ENCODE results near the gene FAM163A.
"Not testable (repeated sequence)": the region's sequence is repeated elsewhere in the genome, so short reads cannot be mapped to it uniquely, and the experiment has no call there.

Gene FAM163A

DNA sequence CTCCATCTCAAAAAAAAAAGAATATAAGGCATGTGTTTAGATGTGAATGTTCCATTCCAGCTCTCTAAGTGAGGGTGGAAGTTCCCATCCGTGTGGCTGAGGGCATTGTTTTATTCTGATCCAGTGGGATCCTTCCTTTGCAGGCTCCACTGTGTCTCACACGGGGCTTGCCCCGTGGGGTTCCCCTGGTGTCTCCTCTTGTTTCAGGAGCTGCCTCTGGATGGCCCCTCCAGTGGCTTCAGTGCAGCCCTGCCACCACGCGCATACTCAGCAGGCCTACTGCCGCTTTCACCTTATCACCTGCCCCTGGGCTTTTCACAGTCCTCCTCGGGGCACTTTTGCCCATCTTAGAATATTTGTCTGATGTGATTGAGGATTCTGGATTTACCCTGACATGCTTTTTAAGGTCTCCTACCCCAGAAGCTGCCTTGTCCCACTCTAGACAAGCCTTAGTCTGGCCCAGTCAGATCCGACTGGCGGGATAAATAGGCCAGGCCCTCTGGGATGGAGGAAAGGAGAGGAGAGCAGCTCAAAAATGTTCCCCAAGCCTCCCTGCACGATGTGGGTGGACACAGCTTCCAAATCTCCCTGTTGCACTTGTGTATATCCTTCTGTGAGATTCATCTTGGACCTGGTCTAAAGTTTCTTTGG is 55.2 kb downstream of the FAM163A start:
- Histone ChIP-seq H4K5ac (ENCODE audit: low read length) (no peak overlapping the region), H3K79me2 (ENCODE audit: control insufficient read depth, insufficient read depth, low read length) (no peaks in the 10 kb centered on the region), H3K27ac (ENCODE audit: low read depth, low read length) (no peak overlapping the region), H3K23ac (ENCODE audit: low read length) (no peak overlapping the region), H2AK5ac (ENCODE audit: low read length) (no peak overlapping the region), H3K79me1 (ENCODE audit: low read length) (no peaks in the 10 kb centered on the region), H3K4me3 (ENCODE audit: low read length) (no peak overlapping the region), H3K4me1 (ENCODE audit: control insufficient read depth, low read depth, low read length) (peaks cover 2% of the 10 kb centered on the region), H4K8ac (ENCODE audit: low read depth, low read length) (no peak overlapping the region), H2BK15ac (replicated peaks; ENCODE audit: low read depth) (no peak overlapping the region), H2BK120ac (ENCODE audit: low read depth, low read length) (no peak overlapping the region), H3K56ac (ENCODE audit: low read length) (no peak overlapping the region), H3K9ac (ENCODE audit: low read length) (no peak overlapping the region), H3K27me3 (ENCODE audit: insufficient read depth, low read length, poor library complexity) (no peaks in the 10 kb centered on the region), H3K4me2 (ENCODE audit: low read length) (no peak overlapping the region), H3K4ac (ENCODE audit: low read depth, low read length) (no peak overlapping the region), H2BK5ac (ENCODE audit: low read length) (no peak overlapping the region), H3K36me3 (ENCODE audit: control insufficient read depth, insufficient read depth, low read length) (no peaks in the 10 kb centered on the region), H3K18ac (ENCODE audit: low read length) (no peak overlapping the region)
- WGBS (ENCODE audit: extremely low coverage, insufficient coverage, low lambda C conversion rate), result no CpG with 5 or more reads among the region's 10 CpGs
- DNase-seq, result no peak

DNA sequence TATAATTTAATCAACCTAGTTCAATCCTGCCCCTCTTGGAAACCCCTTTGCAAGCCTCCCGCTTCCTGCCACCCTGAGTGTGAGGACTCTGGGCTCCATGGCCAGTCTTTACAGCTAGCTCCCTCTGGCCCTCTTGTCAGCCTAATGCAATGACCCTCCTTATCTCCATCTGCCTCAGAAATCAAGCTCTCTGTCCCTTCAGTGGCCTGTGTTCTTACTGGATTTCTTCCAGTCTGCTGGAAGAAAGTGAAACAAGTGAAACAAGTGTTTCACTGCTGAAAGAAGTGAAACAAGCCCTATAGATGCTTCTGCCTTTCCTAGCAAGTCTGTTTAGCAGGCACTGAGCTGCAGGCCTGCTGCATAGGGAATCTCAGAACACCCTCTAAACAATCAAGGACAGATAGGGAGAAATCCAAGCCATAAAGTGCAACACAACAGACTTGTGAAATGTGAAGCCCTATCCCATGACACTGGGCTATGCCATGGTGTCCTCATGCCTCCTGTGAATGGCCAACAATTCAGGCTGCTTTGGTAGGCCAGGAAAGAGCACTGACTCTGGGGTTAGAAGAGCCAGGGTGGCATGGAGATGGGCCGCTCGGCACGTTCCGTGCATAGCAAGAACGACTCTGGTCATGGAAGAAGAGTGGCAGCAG is 55.9 kb downstream of the FAM163A start:
- no peak overlapping the region for H4K5ac ChIP-seq (ENCODE audit: low read length)
- H3K23ac ChIP-seq (ENCODE audit: low read length), result no peak overlapping the region
- H3K79me1 ChIP-seq (ENCODE audit: low read length), result no peaks in the 10 kb centered on the region
- H3K4me1 ChIP-seq (ENCODE audit: control insufficient read depth, low read depth, low read length), result peaks cover 2% of the 10 kb centered on the region
- no peak overlapping the region for H3K4ac ChIP-seq (ENCODE audit: low read depth, low read length)
- H2BK120ac ChIP-seq (ENCODE audit: low read depth, low read length), result no peak overlapping the region
- H3K9ac ChIP-seq (ENCODE audit: low read length), result no peak overlapping the region
- H3K27ac ChIP-seq (ENCODE audit: low read depth, low read length), result no peak overlapping the region
- no peak for DNase-seq
- no peak overlapping the region for H3K4me2 ChIP-seq (ENCODE audit: low read length)
- no peaks in the 10 kb centered on the region for H3K36me3 ChIP-seq (ENCODE audit: control insufficient read depth, insufficient read depth, low read length)
- no CpG with 5 or more reads among the region's 6 CpGs for WGBS (ENCODE audit: extremely low coverage, insufficient coverage, low lambda C conversion rate)
- H2BK15ac ChIP-seq (replicated peaks; ENCODE audit: low read depth), result no peak overlapping the region
- H3K18ac ChIP-seq (ENCODE audit: low read length), result no peak overlapping the region
- no peak overlapping the region for H2AK5ac ChIP-seq (ENCODE audit: low read length)
- H3K4me3 ChIP-seq (ENCODE audit: low read length), result no peak overlapping the region
- no peak overlapping the region for H3K56ac ChIP-seq (ENCODE audit: low read length)
- H3K27me3 ChIP-seq (ENCODE audit: insufficient read depth, low read length, poor library complexity), result no peaks in the 10 kb centered on the region
- no peaks in the 10 kb centered on the region for H3K79me2 ChIP-seq (ENCODE audit: control insufficient read depth, insufficient read depth, low read length)
- H2BK5ac ChIP-seq (ENCODE audit: low read length), result no peak overlapping the region
- H4K8ac ChIP-seq (ENCODE audit: low read depth, low read length), result no peak overlapping the region

DNA sequence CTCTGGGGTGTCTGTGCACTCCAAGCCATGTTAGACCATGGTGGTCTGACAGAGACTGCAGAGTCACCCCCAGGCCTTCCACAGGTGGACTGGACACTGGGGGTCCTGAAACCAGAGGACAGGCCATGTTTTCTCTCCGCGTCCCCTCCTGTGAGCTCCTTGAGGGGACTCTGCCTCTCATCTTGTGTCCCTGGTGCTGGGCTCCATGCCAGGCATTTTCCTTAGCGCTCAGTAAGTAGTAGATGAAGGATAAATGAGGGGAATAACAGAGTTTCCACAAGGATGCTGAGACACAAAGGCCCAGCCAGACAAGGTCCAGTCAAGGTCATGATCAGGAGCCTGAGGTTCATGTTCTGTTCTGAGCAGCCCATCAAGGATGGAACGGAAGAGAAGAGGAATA is 57.4 kb downstream of the FAM163A start:
- H3K9ac ChIP-seq (ENCODE audit: low read length), result no peak overlapping the region
- H3K79me1 ChIP-seq (ENCODE audit: low read length), result no peaks in the 10 kb centered on the region
- H4K5ac ChIP-seq (ENCODE audit: low read length), result no peak overlapping the region
- H3K27me3 ChIP-seq (ENCODE audit: insufficient read depth, low read length, poor library complexity), result no peaks in the 10 kb centered on the region
- H2AK5ac ChIP-seq (ENCODE audit: low read length), result no peak overlapping the region
- no peak overlapping the region for H3K4ac ChIP-seq (ENCODE audit: low read depth, low read length)
- no peak overlapping the region for H3K18ac ChIP-seq (ENCODE audit: low read length)
- no peak for DNase-seq
- no peak overlapping the region for H4K8ac ChIP-seq (ENCODE audit: low read depth, low read length)
- H3K4me3 ChIP-seq (ENCODE audit: low read length), result no peak overlapping the region
- H3K56ac ChIP-seq (ENCODE audit: low read length), result no peak overlapping the region
- no peak overlapping the region for H3K27ac ChIP-seq (ENCODE audit: low read depth, low read length)
- H3K4me1 ChIP-seq (ENCODE audit: control insufficient read depth, low read depth, low read length), result no peaks in the 10 kb centered on the region
- H3K79me2 ChIP-seq (ENCODE audit: control insufficient read depth, insufficient read depth, low read length), result no peaks in the 10 kb centered on the region
- H3K23ac ChIP-seq (ENCODE audit: low read length), result no peak overlapping the region
- no CpG with 5 or more reads among the region's 4 CpGs for WGBS (ENCODE audit: extremely low coverage, insufficient coverage, low lambda C conversion rate)
- H3K36me3 ChIP-seq (ENCODE audit: control insufficient read depth, insufficient read depth, low read length), result no peaks in the 10 kb centered on the region
- H2BK120ac ChIP-seq (ENCODE audit: low read depth, low read length), result no peak overlapping the region
- no peak overlapping the region for H2BK5ac ChIP-seq (ENCODE audit: low read length)
- H3K4me2 ChIP-seq (ENCODE audit: low read length), result no peak overlapping the region
- no peak overlapping the region for H2BK15ac ChIP-seq (replicated peaks; ENCODE audit: low read depth)

- H3K56ac ChIP-seq (ENCODE audit: low read length), result no peak overlapping the region
- no peak overlapping the region for H2BK15ac ChIP-seq (replicated peaks; ENCODE audit: low read depth)
- no peak overlapping the region for H4K8ac ChIP-seq (ENCODE audit: low read depth, low read length)
- H3K18ac ChIP-seq (ENCODE audit: low read length), result no peak overlapping the region
- no peak for DNase-seq
- H2BK5ac ChIP-seq (ENCODE audit: low read length), result no peak overlapping the region
- H4K5ac ChIP-seq (ENCODE audit: low read length), result no peak overlapping the region
- no peaks in the 10 kb centered on the region for H3K79me2 ChIP-seq (ENCODE audit: control insufficient read depth, insufficient read depth, low read length)
- no peaks in the 10 kb centered on the region for H3K27me3 ChIP-seq (ENCODE audit: insufficient read depth, low read length, poor library complexity)
- no peak overlapping the region for H3K9ac ChIP-seq (ENCODE audit: low read length)
- H3K4me1 ChIP-seq (ENCODE audit: control insufficient read depth, low read depth, low read length), result no peaks in the 10 kb centered on the region
- no peak overlapping the region for H3K4ac ChIP-seq (ENCODE audit: low read depth, low read length)
- no peaks in the 10 kb centered on the region for H3K79me1 ChIP-seq (ENCODE audit: low read length)
- WGBS (ENCODE audit: extremely low coverage, insufficient coverage, low lambda C conversion rate), result no CpG with 5 or more reads among the region's 6 CpGs
- H3K27ac ChIP-seq (ENCODE audit: low read depth, low read length), result no peak overlapping the region
- H2AK5ac ChIP-seq (ENCODE audit: low read length), result no peak overlapping the region
- no peaks in the 10 kb centered on the region for H3K36me3 ChIP-seq (ENCODE audit: control insufficient read depth, insufficient read depth, low read length)
- no peak overlapping the region for H3K4me3 ChIP-seq (ENCODE audit: low read length)
- no peak overlapping the region for H3K4me2 ChIP-seq (ENCODE audit: low read length)
- no peak overlapping the region for H3K23ac ChIP-seq (ENCODE audit: low read length)
- H2BK120ac ChIP-seq (ENCODE audit: low read depth, low read length), result no peak overlapping the region
Observed at GRCh38 chr1:179803104-179803503, 60.0 kb downstream of the FAM163A start.

DNA sequence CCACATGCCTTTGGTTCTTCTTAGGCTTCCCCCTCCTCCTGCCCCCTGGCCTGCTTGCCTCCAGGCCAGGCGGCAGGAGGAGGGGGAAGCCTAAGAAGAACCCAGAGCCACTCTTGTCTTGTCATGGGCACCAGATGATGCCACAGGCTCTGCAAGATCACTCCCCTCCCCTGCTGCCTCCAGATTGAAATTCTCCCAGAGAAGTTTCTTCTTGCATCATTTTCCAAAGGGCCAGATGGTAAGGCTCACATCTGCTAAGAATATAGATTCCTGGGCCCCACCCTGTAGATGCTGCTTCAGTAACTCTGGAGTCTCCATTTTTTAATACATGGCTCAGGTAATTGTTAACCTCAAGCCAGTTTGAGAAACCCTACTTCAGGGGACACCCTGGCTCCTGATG is 60.8 kb downstream of the FAM163A start:
- no peak overlapping the region for H3K4ac ChIP-seq (ENCODE audit: low read depth, low read length)
- no peak overlapping the region for H2BK15ac ChIP-seq (replicated peaks; ENCODE audit: low read depth)
- H2BK5ac ChIP-seq (ENCODE audit: low read length), result no peak overlapping the region
- H3K27me3 ChIP-seq (ENCODE audit: insufficient read depth, low read length, poor library complexity), result no peaks in the 10 kb centered on the region
- no peak overlapping the region for H3K4me3 ChIP-seq (ENCODE audit: low read length)
- H3K56ac ChIP-seq (ENCODE audit: low read length), result no peak overlapping the region
- no peaks in the 10 kb centered on the region for H3K79me2 ChIP-seq (ENCODE audit: control insufficient read depth, insufficient read depth, low read length)
- H3K4me1 ChIP-seq (ENCODE audit: control insufficient read depth, low read depth, low read length), result no peaks in the 10 kb centered on the region
- no peak overlapping the region for H3K9ac ChIP-seq (ENCODE audit: low read length)
- no peak overlapping the region for H3K18ac ChIP-seq (ENCODE audit: low read length)
- H4K5ac ChIP-seq (ENCODE audit: low read length), result no peak overlapping the region
- no peaks in the 10 kb centered on the region for H3K36me3 ChIP-seq (ENCODE audit: control insufficient read depth, insufficient read depth, low read length)
- H3K79me1 ChIP-seq (ENCODE audit: low read length), result no peaks in the 10 kb centered on the region
- no peak overlapping the region for H3K23ac ChIP-seq (ENCODE audit: low read length)
- WGBS (ENCODE audit: extremely low coverage, insufficient coverage, low lambda C conversion rate), result no CpG with 5 or more reads among the region's 1 CpG
- H2BK120ac ChIP-seq (ENCODE audit: low read depth, low read length), result no peak overlapping the region
- no peak overlapping the region for H3K27ac ChIP-seq (ENCODE audit: low read depth, low read length)
- H2AK5ac ChIP-seq (ENCODE audit: low read length), result no peak overlapping the region
- DNase-seq, result no peak
- no peak overlapping the region for H4K8ac ChIP-seq (ENCODE audit: low read depth, low read length)
- H3K4me2 ChIP-seq (ENCODE audit: low read length), result no peak overlapping the region

GRCh38 chr1:179804417-179804816 is 61.3 kb downstream of the FAM163A start:
- H4K5ac ChIP-seq (ENCODE audit: low read length); H3K36me3 ChIP-seq (ENCODE audit: control insufficient read depth, insufficient read depth, low read length); H3K4ac ChIP-seq (ENCODE audit: low read depth, low read length); H3K56ac ChIP-seq (ENCODE audit: low read length); DNase-seq; H3K27ac ChIP-seq (ENCODE audit: low read depth, low read length); H3K4me1 ChIP-seq (ENCODE audit: control insufficient read depth, low read depth, low read length); H3K79me1 ChIP-seq (ENCODE audit: low read length); H3K23ac ChIP-seq (ENCODE audit: low read length); H3K9ac ChIP-seq (ENCODE audit: low read length); H3K4me2 ChIP-seq (ENCODE audit: low read length); H2AK5ac ChIP-seq (ENCODE audit: low read length); H4K8ac ChIP-seq (ENCODE audit: low read depth, low read length); H3K27me3 ChIP-seq (ENCODE audit: insufficient read depth, low read length, poor library complexity); H2BK15ac ChIP-seq (replicated peaks; ENCODE audit: low read depth); H3K79me2 ChIP-seq (ENCODE audit: control insufficient read depth, insufficient read depth, low read length); H3K4me3 ChIP-seq (ENCODE audit: low read length); H2BK120ac ChIP-seq (ENCODE audit: low read depth, low read length); H3K18ac ChIP-seq (ENCODE audit: low read length); H2BK5ac ChIP-seq (ENCODE audit: low read length): not testable (repeated sequence)
- no CpG with 5 or more reads among the region's 2 CpGs for WGBS (ENCODE audit: extremely low coverage, insufficient coverage, low lambda C conversion rate)

Measured in mesendoderm (in vitro differentiated cells).